AG04449 (cell line): ENCODE results near the gene GRK3.

ENCODE experiments used
- CTCF ChIA-PET: fragments of 350-600 bp; formaldehyde crosslinking; extraction: SDS; loops from one replicate; lab custom pipeline; 2021; ENCODE audit warnings: antibody characterized with exemption; lab: Yijun Ruan, JAX
- POLR2A ChIA-PET: fragments of 400-600, 350-600 bp; formaldehyde crosslinking; extraction: SDS; loops from one replicate; lab custom pipeline; 2020; ENCODE audit warnings: antibody characterized with exemption, inconsistent platforms; lab: Yijun Ruan, JAX
- DNase-seq: peaks from one replicate; pipeline ENCODE4 v3.0.0-alpha.2; 2010; ENCODE audit warnings: low read depth, low spot score
- H3K4me3 ChIP-seq: 2 replicates; pipeline ENCODE4 v1.5.1; 2011; ENCODE audit warnings: low read depth, mild to moderate bottlenecking, control low read depth, low read length
- TF ChIP-seq, protein P1 (sequence below): IDR thresholded peaks from one replicate; pipeline ENCODE4 v1.5.1; 2011; ENCODE audit warnings: mild to moderate bottlenecking, moderate library complexity, low read length, control low read depth, inconsistent platforms; ENCODE audit not compliant: insufficient read depth; ENCODE audit errors: missing control alignments

The GRK3 gene

DNA sequence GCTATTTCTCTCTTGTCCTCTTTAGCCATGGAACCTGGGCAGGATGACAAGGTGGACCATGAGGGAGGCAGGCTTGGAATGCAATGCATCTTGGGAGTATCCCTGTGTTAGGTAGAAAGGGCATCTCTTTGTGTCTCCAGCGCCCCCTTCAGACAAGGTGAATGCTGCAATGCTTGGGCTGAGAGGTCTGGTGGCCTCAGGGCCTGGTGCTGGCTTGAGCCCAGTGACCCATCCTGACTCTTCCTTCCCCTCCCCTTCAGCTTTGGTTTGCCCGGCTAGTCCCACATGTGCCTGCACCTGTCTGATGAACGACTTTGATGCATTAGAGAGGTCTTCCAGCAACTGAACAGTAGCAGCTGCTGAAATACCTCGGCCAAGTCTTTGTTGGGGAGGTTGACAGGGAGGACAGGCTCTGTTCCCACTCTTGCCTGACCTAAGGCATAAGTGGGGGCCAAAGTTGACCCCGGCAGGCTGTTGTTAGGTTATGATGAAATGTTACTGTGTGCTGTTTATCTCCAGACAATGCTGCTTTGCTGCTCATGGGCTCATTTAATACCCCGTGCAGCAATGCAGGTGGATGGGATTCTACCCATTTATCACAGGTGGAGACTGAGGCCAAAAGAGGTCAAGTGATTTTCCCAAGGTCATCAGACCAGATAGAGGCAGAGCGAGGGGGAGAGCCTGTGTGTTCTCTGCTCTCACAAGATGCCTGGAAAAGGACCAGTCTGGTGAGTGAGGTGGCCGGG, 200.0 kb downstream of the GRK3 start:
- no peak for DNase-seq
- CTCF ChIA-PET = interaction anchor here (1.3 to 5.9 kb wide), 3 partner anchors 9 to 562 kb away, joined by 3 to 76 read pairs (median 4); no protein-coding TSS in a partner anchor
- POLR2A ChIA-PET = no interaction called here
- TF ChIP-seq, protein P1, sequence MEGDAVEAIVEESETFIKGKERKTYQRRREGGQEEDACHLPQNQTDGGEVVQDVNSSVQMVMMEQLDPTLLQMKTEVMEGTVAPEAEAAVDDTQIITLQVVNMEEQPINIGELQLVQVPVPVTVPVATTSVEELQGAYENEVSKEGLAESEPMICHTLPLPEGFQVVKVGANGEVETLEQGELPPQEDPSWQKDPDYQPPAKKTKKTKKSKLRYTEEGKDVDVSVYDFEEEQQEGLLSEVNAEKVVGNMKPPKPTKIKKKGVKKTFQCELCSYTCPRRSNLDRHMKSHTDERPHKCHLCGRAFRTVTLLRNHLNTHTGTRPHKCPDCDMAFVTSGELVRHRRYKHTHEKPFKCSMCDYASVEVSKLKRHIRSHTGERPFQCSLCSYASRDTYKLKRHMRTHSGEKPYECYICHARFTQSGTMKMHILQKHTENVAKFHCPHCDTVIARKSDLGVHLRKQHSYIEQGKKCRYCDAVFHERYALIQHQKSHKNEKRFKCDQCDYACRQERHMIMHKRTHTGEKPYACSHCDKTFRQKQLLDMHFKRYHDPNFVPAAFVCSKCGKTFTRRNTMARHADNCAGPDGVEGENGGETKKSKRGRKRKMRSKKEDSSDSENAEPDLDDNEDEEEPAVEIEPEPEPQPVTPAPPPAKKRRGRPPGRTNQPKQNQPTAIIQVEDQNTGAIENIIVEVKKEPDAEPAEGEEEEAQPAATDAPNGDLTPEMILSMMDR = no peak
- no peak overlapping the region for H3K4me3 ChIP-seq

GRCh38 chr22:25765016-25765367, 200.5 kb downstream of the GRK3 start:
- no peak for DNase-seq
- ChIA-PET CTCF (interaction anchor here (1.7 to 5.9 kb wide), 2 partner anchors 8 to 317 kb away, joined by 5 to 76 read pairs; no protein-coding TSS in a partner anchor), POLR2A (no interaction called here)
- H3K4me3 ChIP-seq = no peak overlapping the region
- TF ChIP-seq, protein P1 = no peak

DNA sequence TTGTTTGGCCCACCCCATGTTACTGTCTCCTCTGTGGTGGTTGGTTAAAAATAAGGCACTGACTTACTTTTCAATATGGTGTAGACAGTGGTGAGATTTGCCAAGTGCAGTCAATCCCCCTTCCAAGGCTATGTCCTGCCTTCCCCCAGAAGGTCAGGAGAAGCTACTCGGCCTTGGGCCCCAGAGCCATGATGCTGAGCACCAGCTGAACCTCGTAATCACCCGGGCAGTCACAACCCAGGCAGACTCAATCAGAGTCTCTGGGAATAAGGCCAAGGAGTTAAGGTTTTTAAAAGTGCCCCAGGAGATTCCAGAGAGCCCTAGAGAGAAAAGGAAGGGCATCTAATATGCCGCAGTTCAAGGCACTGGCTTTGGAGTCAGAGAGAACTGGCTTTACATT, 201.3 kb downstream of the GRK3 start:
- ChIA-PET CTCF (interaction anchor here (0.9 to 3.1 kb wide), 3 partner anchors 12 to 566 kb away, joined by 3 to 19 read pairs (median 5); no protein-coding TSS in a partner anchor), POLR2A (no interaction called here)
- DNase-seq = no peak
- TF ChIP-seq, protein P1 = no peak
- H3K4me3 ChIP-seq = no peak overlapping the region

- ChIA-PET CTCF (interaction anchor here (0.9 to 3.1 kb wide), 4 partner anchors 12 to 565 kb away, joined by 3 to 19 read pairs (median 4); no protein-coding TSS in a partner anchor), POLR2A (no interaction called here)
- H3K4me3 ChIP-seq = no peak overlapping the region
- TF ChIP-seq, protein P1 = no peak
- DNase-seq = no peak
Measured at GRCh38 chr22:25766418-25766817, 201.9 kb downstream of the GRK3 start.

GRCh38 chr22:25770333-25770732, 205.9 kb downstream of the GRK3 start:
- no peak for DNase-seq
- CTCF ChIA-PET = interaction anchor here (1.1 to 11.4 kb wide), 4 partner anchors 8 to 568 kb away, joined by 3 to 166 read pairs (median 42); no protein-coding TSS in a partner anchor
- POLR2A ChIA-PET = no interaction called here
- no peak overlapping the region for H3K4me3 ChIP-seq
- TF ChIP-seq, protein P1 = no peak

DNA sequence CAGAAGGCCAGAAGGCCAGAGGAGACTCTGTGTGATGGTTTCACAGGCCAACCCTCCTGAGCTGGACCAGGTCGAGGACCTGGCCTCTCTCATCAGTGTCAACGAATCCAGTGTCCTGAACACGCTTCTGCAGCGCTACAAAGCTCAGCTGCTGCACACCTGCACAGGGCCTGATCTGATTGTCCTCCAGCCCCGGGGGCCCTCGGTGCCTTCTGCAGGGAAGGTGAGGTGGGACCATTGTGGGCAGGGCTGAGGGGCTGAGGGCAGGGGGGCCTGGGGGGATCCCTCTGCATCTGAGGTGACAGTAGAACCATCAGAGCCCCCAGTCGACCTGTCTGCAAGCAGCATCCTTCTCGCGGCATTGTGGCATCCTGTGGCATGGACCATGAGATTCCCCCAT, 207.8 kb downstream of the GRK3 start:
- POLR2A ChIA-PET = no interaction called here
- DNase-seq = no peak
- TF ChIP-seq, protein P1 = no peak
- CTCF ChIA-PET = interaction anchor here (0.7 to 11.4 kb wide), 37 partner anchors 10 to 610 kb away, joined by 3 to 166 read pairs (median 5); partner anchors contain the start of gene MYO18B
- H3K4me3 ChIP-seq = no peak overlapping the region
